Measurements from ENCODE around the gene RASL12.

DNA sequence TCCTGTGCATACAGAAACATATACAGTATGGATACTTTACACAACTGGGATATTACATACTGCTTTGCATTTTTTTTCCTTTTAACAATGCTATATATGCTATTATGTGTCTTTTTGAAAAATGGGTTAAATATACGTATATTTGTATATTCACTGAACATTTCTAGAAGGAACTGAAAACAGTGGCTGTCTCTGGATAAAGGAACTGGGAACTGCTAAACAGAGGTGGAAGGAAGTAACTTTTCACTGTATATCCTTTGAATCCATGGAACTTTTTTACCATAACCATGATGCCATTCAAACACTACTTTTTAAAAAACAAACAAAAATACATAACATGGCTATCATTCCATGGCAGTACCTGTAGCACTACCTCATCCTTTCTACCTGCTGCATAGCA is 40.2 kb downstream of the RASL12 start:
- no peak for TF ChIP-seq POLR2A (IDR thresholded peaks at IDR 0.05)
- TF ChIP-seq, protein P1, sequence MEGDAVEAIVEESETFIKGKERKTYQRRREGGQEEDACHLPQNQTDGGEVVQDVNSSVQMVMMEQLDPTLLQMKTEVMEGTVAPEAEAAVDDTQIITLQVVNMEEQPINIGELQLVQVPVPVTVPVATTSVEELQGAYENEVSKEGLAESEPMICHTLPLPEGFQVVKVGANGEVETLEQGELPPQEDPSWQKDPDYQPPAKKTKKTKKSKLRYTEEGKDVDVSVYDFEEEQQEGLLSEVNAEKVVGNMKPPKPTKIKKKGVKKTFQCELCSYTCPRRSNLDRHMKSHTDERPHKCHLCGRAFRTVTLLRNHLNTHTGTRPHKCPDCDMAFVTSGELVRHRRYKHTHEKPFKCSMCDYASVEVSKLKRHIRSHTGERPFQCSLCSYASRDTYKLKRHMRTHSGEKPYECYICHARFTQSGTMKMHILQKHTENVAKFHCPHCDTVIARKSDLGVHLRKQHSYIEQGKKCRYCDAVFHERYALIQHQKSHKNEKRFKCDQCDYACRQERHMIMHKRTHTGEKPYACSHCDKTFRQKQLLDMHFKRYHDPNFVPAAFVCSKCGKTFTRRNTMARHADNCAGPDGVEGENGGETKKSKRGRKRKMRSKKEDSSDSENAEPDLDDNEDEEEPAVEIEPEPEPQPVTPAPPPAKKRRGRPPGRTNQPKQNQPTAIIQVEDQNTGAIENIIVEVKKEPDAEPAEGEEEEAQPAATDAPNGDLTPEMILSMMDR (IDR thresholded peaks at IDR 0.05), result no peak
